ENCODE measurements around the gene CHN1. TPM values are rescaled to one million over a fixed set of nuclear protein-coding genes. Genes with fewer than 3 reads are reported as not detected.

CHN1 gene
- total and polyA plus RNA-seq, 7 experiments from 2014 or later = 0.81 to 3.5 (median 1.4) TPM

DNA sequence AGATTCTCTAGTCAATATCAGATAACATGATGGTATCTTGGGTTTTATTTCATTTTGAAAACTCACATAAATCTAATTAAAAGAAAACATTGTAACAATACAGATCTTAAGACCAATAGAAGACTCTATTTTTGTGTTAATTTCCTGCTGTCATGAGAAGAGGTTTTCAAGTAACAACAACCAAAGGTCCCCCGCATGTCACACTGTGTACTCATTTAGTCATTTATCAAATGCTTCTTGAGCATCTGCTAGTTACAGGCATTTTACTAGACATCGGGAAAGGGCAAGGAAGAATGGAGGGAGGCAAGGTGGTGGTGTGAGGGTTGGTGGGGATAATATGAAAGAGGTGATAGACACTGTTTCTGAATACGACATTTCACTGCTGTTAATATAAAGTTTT, 163.2 kb downstream of the CHN1 start:
- Histone ChIP-seq H3K4me1 (ENCODE audit: control insufficient read depth in 2 of 2, insufficient read depth in 2 of 2, low read length in 2 of 2) (no peaks in the 10 kb centered on the region), H3K4me3 (ENCODE audit: low read length) (no peak overlapping the region), H3K9me3 (ENCODE audit: control insufficient read depth in 2 of 3, low read length in 3 of 3) (no peaks in the 10 kb centered on the region), H3K27ac (ENCODE audit: low read depth, low read length) (no peak overlapping the region), H3K36me3 (ENCODE audit: control insufficient read depth in 2 of 3, insufficient read depth in 3 of 3, low read length in 3 of 3) (no peaks in the 10 kb centered on the region), H3K27me3 (ENCODE audit: control insufficient read depth in 2 of 2, insufficient read depth in 2 of 2, low read length in 2 of 2) (no peaks in the 10 kb centered on the region)
- peaks cover 0 to 4% (median 0%) of the 10 kb centered on the region in 5 donors for H3K27me3 Mint-ChIP-seq
- no peak for DNase-seq
- ATAC-seq = no peak
- ChIA-PET CTCF (no interaction called here), POLR2A (no interaction called here)
- H3K27ac Mint-ChIP-seq = no peak overlapping the region
- intact Hi-C loops (cut with micrococcal nuclease) = no loop called here
- H3K36me3 Mint-ChIP-seq = peaks cover 0 to 2% (median 0%) of the 10 kb centered on the region in 5 donors
- no peak overlapping the region for H3K4me3 Mint-ChIP-seq
- H3K4me1 Mint-ChIP-seq = peaks cover 0 to 11% (median under 1%) of the 10 kb centered on the region in 7 donors
- peaks cover 0 to 2% (median 0%) of the 10 kb centered on the region in 11 donors for H3K9me3 Mint-ChIP-seq

DNA sequence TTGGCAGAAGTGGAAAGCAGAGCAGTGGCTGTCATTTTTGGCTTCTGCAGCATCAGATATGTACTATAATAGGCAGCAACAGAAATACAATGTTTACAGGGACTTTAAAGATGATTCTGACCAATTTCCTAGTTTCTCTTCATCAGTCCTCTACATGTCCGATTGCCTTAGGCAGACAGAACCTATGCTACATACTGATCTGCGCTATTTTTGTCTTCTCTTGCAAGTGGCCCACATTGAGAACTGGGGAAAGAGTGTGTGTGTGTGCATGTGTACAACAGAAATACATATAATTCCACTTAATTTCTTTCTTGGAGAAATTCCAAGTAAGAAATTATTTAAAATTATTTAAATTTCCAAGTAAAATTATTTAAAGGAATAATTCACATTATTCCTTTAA, 163.8 kb downstream of the CHN1 start:
- no peak for ATAC-seq
- H3K36me3 ChIP-seq (ENCODE audit: control insufficient read depth in 2 of 3, insufficient read depth in 3 of 3, low read length in 3 of 3) = no peaks in the 10 kb centered on the region
- Mint-ChIP-seq H3K4me1 (peaks cover 0 to 11% (median 2%) of the 10 kb centered on the region in 7 donors), H3K4me3 (no peak overlapping the region), H3K27ac (no peak overlapping the region), H3K27me3 (peaks cover 0 to 4% (median 0%) of the 10 kb centered on the region in 5 donors), H3K9me3 (peaks cover 0 to 2% (median 0%) of the 10 kb centered on the region in 11 donors), H3K36me3 (peaks cover 0 to 2% (median 0%) of the 10 kb centered on the region in 5 donors)
- H3K4me1 ChIP-seq (ENCODE audit: control insufficient read depth in 2 of 2, insufficient read depth in 2 of 2, low read length in 2 of 2) = no peaks in the 10 kb centered on the region
- H3K27me3 ChIP-seq (ENCODE audit: control insufficient read depth in 2 of 2, insufficient read depth in 2 of 2, low read length in 2 of 2) = no peaks in the 10 kb centered on the region
- DNase-seq = no peak
- H3K9me3 ChIP-seq (ENCODE audit: control insufficient read depth in 2 of 3, low read length in 3 of 3) = no peaks in the 10 kb centered on the region
- POLR2A ChIA-PET = no interaction called here
- no peak overlapping the region for H3K4me3 ChIP-seq (ENCODE audit: low read length)
- CTCF ChIA-PET = no interaction called here
- H3K27ac ChIP-seq (ENCODE audit: low read depth, low read length) = no peak overlapping the region
- intact Hi-C loops (cut with micrococcal nuclease) = no loop called here

DNA sequence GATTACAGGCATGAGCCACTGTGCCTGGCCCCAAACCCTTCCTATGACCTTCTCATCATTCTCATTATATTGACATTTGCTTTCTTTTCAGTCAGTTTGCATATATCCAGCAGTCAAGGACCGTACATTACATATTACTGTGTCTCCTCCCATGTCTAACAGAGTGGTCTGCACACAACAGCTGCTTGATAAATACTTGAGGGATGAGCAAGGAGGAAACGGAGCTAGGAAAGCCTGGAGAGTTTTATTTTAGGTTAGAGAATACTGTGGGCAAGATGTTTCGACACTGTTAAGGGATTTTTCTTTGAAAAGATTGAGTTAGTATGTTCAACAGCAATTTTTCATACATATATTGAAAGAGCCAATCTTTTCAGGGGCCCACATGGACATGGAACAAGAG, 164.7 kb downstream of the CHN1 start:
- Mint-ChIP-seq H3K4me3 (no peak overlapping the region), H3K27ac (no peak overlapping the region), H3K36me3 (peaks cover 0 to 4% (median 4%) of the 10 kb centered on the region in 5 donors), H3K9me3 (peaks cover 0 to 7% (median under 1%) of the 10 kb centered on the region in 11 donors), H3K27me3 (peaks cover 0 to 8% (median 4%) of the 10 kb centered on the region in 5 donors), H3K4me1 (peaks cover 0 to 12% (median 0%) of the 10 kb centered on the region in 7 donors)
- no peak for DNase-seq
- Histone ChIP-seq H3K36me3 (ENCODE audit: control insufficient read depth in 2 of 3, insufficient read depth in 3 of 3, low read length in 3 of 3) (no peaks in the 10 kb centered on the region), H3K9me3 (ENCODE audit: control insufficient read depth in 2 of 3, low read length in 3 of 3) (no peaks in the 10 kb centered on the region), H3K4me1 (ENCODE audit: control insufficient read depth in 2 of 2, insufficient read depth in 2 of 2, low read length in 2 of 2) (no peaks in the 10 kb centered on the region), H3K27me3 (ENCODE audit: control insufficient read depth in 2 of 2, insufficient read depth in 2 of 2, low read length in 2 of 2) (no peaks in the 10 kb centered on the region), H3K4me3 (ENCODE audit: low read length) (no peak overlapping the region), H3K27ac (ENCODE audit: low read depth, low read length) (no peak overlapping the region)
- intact Hi-C loops (cut with micrococcal nuclease) = no loop called here
- no peak for ATAC-seq
- POLR2A ChIA-PET = no interaction called here
- CTCF ChIA-PET = no interaction called here

DNA sequence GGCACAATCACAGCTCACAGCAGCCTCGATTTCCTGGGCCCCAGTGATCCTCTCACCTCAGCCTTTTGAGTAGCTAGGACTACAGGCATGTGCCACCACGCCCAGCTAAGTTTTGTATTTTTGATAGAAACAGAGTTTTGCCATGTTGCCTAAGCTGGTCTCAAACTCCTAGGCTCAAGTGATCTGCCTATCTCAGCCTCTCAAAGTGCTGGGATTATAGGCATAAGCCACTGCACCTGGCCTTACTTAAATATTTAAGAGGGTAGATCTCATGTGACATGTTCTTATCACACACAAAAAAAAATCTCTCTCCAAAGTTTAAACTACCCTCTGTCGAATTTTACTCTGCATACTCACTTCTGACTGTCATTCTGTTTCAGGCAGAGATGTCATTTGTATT, 165.5 kb downstream of the CHN1 start:
- Histone ChIP-seq H3K4me3 (ENCODE audit: low read length) (no peak overlapping the region), H3K4me1 (ENCODE audit: control insufficient read depth in 2 of 2, insufficient read depth in 2 of 2, low read length in 2 of 2) (no peaks in the 10 kb centered on the region), H3K27ac (ENCODE audit: low read depth, low read length) (no peak overlapping the region), H3K36me3 (ENCODE audit: control insufficient read depth in 2 of 3, insufficient read depth in 3 of 3, low read length in 3 of 3) (no peaks in the 10 kb centered on the region), H3K27me3 (ENCODE audit: control insufficient read depth in 2 of 2, insufficient read depth in 2 of 2, low read length in 2 of 2) (no peaks in the 10 kb centered on the region), H3K9me3 (ENCODE audit: control insufficient read depth in 2 of 3, low read length in 3 of 3) (no peaks in the 10 kb centered on the region)
- Mint-ChIP-seq H3K9me3 (peaks cover 0 to 10% (median 2%) of the 10 kb centered on the region in 11 donors), H3K27me3 (peaks cover 0 to 11% (median 4%) of the 10 kb centered on the region in 5 donors), H3K4me3 (no peak overlapping the region), H3K36me3 (peaks cover 0 to 6% (median 5%) of the 10 kb centered on the region in 5 donors), H3K4me1 (peaks cover 0 to 15% (median 0%) of the 10 kb centered on the region in 7 donors), H3K27ac (no peak overlapping the region)
- DNase-seq = no peak
- ChIA-PET POLR2A (no interaction called here), CTCF (no interaction called here)
- ATAC-seq = no peak
- intact Hi-C loops (cut with micrococcal nuclease) = no loop called here

DNA sequence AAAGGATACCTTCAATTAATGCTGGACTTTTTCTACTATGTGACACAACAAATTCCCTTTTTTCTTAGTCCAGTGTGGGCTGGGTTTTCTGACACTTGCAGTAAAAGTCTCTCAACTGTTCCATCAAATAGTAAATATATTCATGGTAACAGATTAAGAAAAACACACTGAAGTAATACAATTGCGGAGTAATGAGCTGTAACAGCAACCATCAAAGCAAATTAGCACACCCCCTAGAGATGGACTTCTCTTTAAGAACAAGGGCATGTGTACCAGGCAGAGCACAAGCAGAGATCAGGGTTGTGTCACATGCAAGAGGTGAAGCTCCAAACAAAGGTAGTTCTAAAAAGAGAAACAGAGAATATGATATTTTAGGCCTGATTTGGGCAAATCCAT, 168.2 kb downstream of the CHN1 start:
- POLR2A ChIA-PET = no interaction called here
- Histone ChIP-seq H3K4me3 (ENCODE audit: low read length) (no peak overlapping the region), H3K27me3 (ENCODE audit: control insufficient read depth in 2 of 2, insufficient read depth in 2 of 2, low read length in 2 of 2) (no peaks in the 10 kb centered on the region), H3K4me1 (ENCODE audit: control insufficient read depth in 2 of 2, insufficient read depth in 2 of 2, low read length in 2 of 2) (no peaks in the 10 kb centered on the region), H3K9me3 (ENCODE audit: control insufficient read depth in 2 of 3, low read length in 3 of 3) (peaks cover 0 to 5% (median 0%) of the 10 kb centered on the region in 3 experiments), H3K27ac (ENCODE audit: low read depth, low read length) (no peak overlapping the region), H3K36me3 (ENCODE audit: control insufficient read depth in 2 of 3, insufficient read depth in 3 of 3, low read length in 3 of 3) (no peaks in the 10 kb centered on the region)
- no peak overlapping the region for H3K27ac Mint-ChIP-seq
- DNase-seq (no peak), ATAC-seq (no peak)
- peaks cover 0 to 11% (median 4%) of the 10 kb centered on the region in 5 donors for H3K27me3 Mint-ChIP-seq
- intact Hi-C loops (cut with micrococcal nuclease) = no loop called here
- peaks cover 5 to 24% (median 10%) of the 10 kb centered on the region in 7 donors for H3K4me1 Mint-ChIP-seq
- CTCF ChIA-PET = interaction anchor here (1.9 kb wide), 1 partner anchor 12 kb away, joined by 9 read pairs; no protein-coding TSS in a partner anchor
- H3K9me3 Mint-ChIP-seq = peaks cover 0 to 25% (median 11%) of the 10 kb centered on the region in 11 donors
- peaks cover 3 to 14% (median 9%) of the 10 kb centered on the region in 5 donors for H3K36me3 Mint-ChIP-seq
- no peak overlapping the region for H3K4me3 Mint-ChIP-seq

DNA sequence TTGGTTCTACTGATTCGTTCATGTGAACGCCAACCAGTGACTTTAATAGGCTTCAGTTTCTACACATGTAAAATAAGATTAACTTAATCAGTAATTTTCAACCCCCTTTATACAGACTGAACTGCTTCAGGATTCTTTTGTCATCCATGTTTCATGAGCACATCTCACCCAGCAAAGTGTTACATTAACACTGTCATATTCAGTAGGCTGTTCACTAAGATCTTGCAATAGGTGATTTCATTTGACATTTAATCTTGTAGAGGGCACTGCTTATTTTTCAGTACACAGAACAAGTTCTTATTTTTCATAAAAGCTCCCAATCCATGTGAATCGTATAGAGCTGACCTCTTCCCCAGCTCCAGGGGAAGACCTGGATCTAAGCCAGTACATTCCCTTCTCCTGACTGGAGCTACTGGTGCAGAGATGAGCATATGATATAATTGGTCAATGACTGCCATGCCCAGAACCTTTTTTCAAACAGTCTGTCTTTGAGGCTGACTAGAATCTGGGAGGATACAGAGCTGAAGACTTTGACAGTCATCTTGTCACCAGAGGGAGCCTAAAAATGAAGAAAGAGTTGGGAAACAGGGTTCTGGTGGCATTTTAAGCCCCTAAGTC, 168.7 kb downstream of the CHN1 start:
- H3K4me1 Mint-ChIP-seq = peaks cover 5 to 24% (median 10%) of the 10 kb centered on the region in 7 donors
- H3K9me3 ChIP-seq (ENCODE audit: control insufficient read depth in 2 of 3, low read length in 3 of 3) = peaks cover 0 to 5% (median 0%) of the 10 kb centered on the region in 3 experiments
- CTCF ChIA-PET = interaction anchor here (1.9 kb wide), 1 partner anchor 12 kb away, joined by 9 read pairs; no protein-coding TSS in a partner anchor
- no peak overlapping the region for H3K27ac ChIP-seq (ENCODE audit: low read depth, low read length)
- H3K4me1 ChIP-seq (ENCODE audit: control insufficient read depth in 2 of 2, insufficient read depth in 2 of 2, low read length in 2 of 2) = no peaks in the 10 kb centered on the region
- intact Hi-C loops (cut with micrococcal nuclease) = no loop called here
- peaks cover 3 to 14% (median 9%) of the 10 kb centered on the region in 5 donors for H3K36me3 Mint-ChIP-seq
- no peaks in the 10 kb centered on the region for H3K27me3 ChIP-seq (ENCODE audit: control insufficient read depth in 2 of 2, insufficient read depth in 2 of 2, low read length in 2 of 2)
- no peak for ATAC-seq
- POLR2A ChIA-PET = no interaction called here
- peaks cover 0 to 11% (median 4%) of the 10 kb centered on the region in 5 donors for H3K27me3 Mint-ChIP-seq
- peaks cover 0 to 25% (median 11%) of the 10 kb centered on the region in 11 donors for H3K9me3 Mint-ChIP-seq
- no peak for DNase-seq
- H3K27ac Mint-ChIP-seq = no peak overlapping the region
- no peak overlapping the region for H3K4me3 Mint-ChIP-seq
- H3K36me3 ChIP-seq (ENCODE audit: control insufficient read depth in 2 of 3, insufficient read depth in 3 of 3, low read length in 3 of 3) = no peaks in the 10 kb centered on the region
- H3K4me3 ChIP-seq (ENCODE audit: low read length) = no peak overlapping the region

All from naive thymus-derived CD4-positive, alpha-beta T cell (primary cell).